ENCODE results near the gene HOXD13.

GRCh38 chr2:176075481-176075880, 17.0 kb upstream of the HOXD13 start:
- TF ChIP-seq CTCF (conservative IDR thresholded peaks at IDR 0.05): no peak
- no peak for TF ChIP-seq ZFX (IDR thresholded peaks at IDR 0.05)
